Measurements from ENCODE around the gene OSER1. TPM values are rescaled to one million over a fixed set of nuclear protein-coding genes. Genes with fewer than 3 reads are reported as not detected.

The OSER1 gene
- total and polyA plus RNA-seq, 2 of the 8 experiments (the other 6 are each of a cell fraction or from before 2014, with no cell fraction given): 24.5 to 31.8 TPM

- no peak overlapping the region for H3K27ac ChIP-seq (ENCODE audit: low read depth, low read length)
These were observed 53.5 kb downstream of the OSER1 start for GRCh38 chr20:44157061-44157460.

More at GRCh38 chr20:44157061-44157460, 53.5 kb downstream of the OSER1 start:
- Histone ChIP-seq H2BK5ac (ENCODE audit: low read depth, low read length) (no peak overlapping the region), H4K20me1 (replicated peaks in 1 of 2; ENCODE audit: control insufficient read depth in 1 of 2, insufficient read depth in 2 of 2, low read length in 2 of 2) (no peaks in the 10 kb centered on the region), H3K4me3 (ENCODE audit: extremely low read depth in 1 of 4, insufficient read depth in 2 of 4, low read depth in 3 of 4, low read length in 4 of 4) (no peak overlapping the region), H4K91ac (replicated peaks; ENCODE audit: insufficient read length, low read length) (no peak overlapping the region), H3K56ac (replicated peaks; ENCODE audit: insufficient read length, low read depth, low read length) (no peak overlapping the region), H2BK120ac (replicated peaks; ENCODE audit: low read depth, low read length) (no peak overlapping the region), H2AFZ (ENCODE audit: low read length) (no peak overlapping the region), H3K9ac (replicated peaks in 1 of 4; ENCODE audit: extremely low read depth in 1 of 4, low read depth in 3 of 4, low read length in 3 of 4) (no peak overlapping the region), H2AK5ac (ENCODE audit: low read depth, low read length) (no peak overlapping the region), H2BK12ac (ENCODE audit: low read depth, low read length) (no peak overlapping the region), H3K9me3 (ENCODE audit: insufficient read depth in 2 of 2, low read depth in 1 of 2, low read length in 1 of 2) (no peaks in the 10 kb centered on the region), H3K36me3 (ENCODE audit: control insufficient read depth in 2 of 4, insufficient read depth in 4 of 4, low read length in 3 of 4) (no peaks in the 10 kb centered on the region), H3K18ac (ENCODE audit: extremely low read depth, low read length) (no peak overlapping the region), H4K8ac (ENCODE audit: extremely low read depth, insufficient read depth, low read length) (no peak overlapping the region), H3K79me2 (ENCODE audit: control insufficient read depth in 1 of 2, insufficient read depth in 2 of 2, low read length in 2 of 2) (no peaks in the 10 kb centered on the region), H3K4me2 (ENCODE audit: insufficient read depth in 1 of 2, low read depth in 2 of 2, low read length in 2 of 2) (no peak overlapping the region), H2BK15ac (ENCODE audit: low read length) (no peak overlapping the region), H3K4ac (replicated peaks; ENCODE audit: insufficient read length, low read depth, low read length) (no peak overlapping the region), H4K5ac (ENCODE audit: insufficient read length, low read depth, low read length) (no peak overlapping the region), H3K4me1 (replicated peaks in 1 of 4; ENCODE audit: control insufficient read depth in 3 of 4, insufficient read depth in 4 of 4, low read length in 3 of 4) (no peaks in the 10 kb centered on the region; a peak in 1 of 7 replicates), H3K23me2 (ENCODE audit: low read depth, low read length) (peaks cover 10% of the 10 kb centered on the region; the same call in 1 of the 2 replicates), H3K23ac (ENCODE audit: insufficient read length) (no peak overlapping the region), H3K79me1 (ENCODE audit: low read depth, low read length) (no peaks in the 10 kb centered on the region), H3K14ac (ENCODE audit: insufficient read length) (no peak overlapping the region), H2BK20ac (ENCODE audit: low read length) (no peak overlapping the region), H3K27me3 (replicated peaks in 1 of 4; ENCODE audit: control insufficient read depth in 3 of 4, extremely low read depth in 1 of 4, insufficient read depth in 3 of 4, low read length in 3 of 4) (no peaks in the 10 kb centered on the region)
- 81% methylated on average over 5 of the region's 5 CpGs; no CpG with 5 or more reads in 1 of the 2 experiments for WGBS, 2 experiments (ENCODE audit: extremely low coverage in 1 of 2, insufficient coverage in 1 of 2, insufficient read length in 1 of 2, insufficient replicate concordance in 2 of 2, low coverage in 1 of 2, low lambda C conversion rate in 2 of 2, missing lambda C conversion rate in 1 of 2)
- no peak for TF ChIP-seq CBX5 (IDR thresholded peaks at IDR 0.05; ENCODE audit: low read depth, low read length)
- no peak for TF ChIP-seq SIN3A (conservative IDR thresholded peaks at IDR 0.05 in 1 of 2, IDR thresholded peaks at IDR 0.05 in 1 of 2; ENCODE audit: low read depth in 1 of 2, low read length in 2 of 2)
- TF ChIP-seq TCF12 (IDR thresholded peaks at IDR 0.05; ENCODE audit: low read depth, low read length): no peak
- TF ChIP-seq ASH2L (IDR thresholded peaks at IDR 0.05; ENCODE audit: low read length): no peak
- TF ChIP-seq ATF2 (IDR thresholded peaks at IDR 0.05; ENCODE audit: low read length): no peak
- no peak for TF ChIP-seq SP1 (IDR thresholded peaks at IDR 0.05; ENCODE audit: low read depth, low read length)
- no peak for TF ChIP-seq SRF (IDR thresholded peaks at IDR 0.05; ENCODE audit: low read depth, low read length)
- TF ChIP-seq RNF2 (IDR thresholded peaks at IDR 0.05; ENCODE audit: borderline replicate concordance, low read depth, low read length, missing control alignments, poor library complexity, severe bottlenecking): no peak
- POLR2A ChIA-PET (ENCODE audit: partially characterized antibody): no interaction called here
- DNase-seq (ENCODE audit: low read depth in 1 of 2, low spot score in 2 of 2): no peak
- no peak for FAIRE-seq
- CTCF ChIA-PET (ENCODE audit: partially characterized antibody): interaction anchor here (1.1 to 1.4 kb wide), 3 partner anchors 9 to 33 kb away, joined by 4 to 6 read pairs (median 4); no protein-coding TSS in a partner anchor
